Stimulated activated CD4-positive, alpha-beta T cell treated with anti-CD3 and anti-CD28 coated beads, Interleukin-2, amount 100 ng/mL, for 48 hours (primary cell): ENCODE results near the gene PDX1.
"Not testable (repeated sequence)": the region's sequence is repeated elsewhere in the genome, so short reads cannot be mapped to it uniquely, and the experiment has no call there.

Experiments
- DNase-seq, 2 donors: peaks; one replicate each; pipeline ENCODE4 v3.0.0-alpha.2; 2020

PDX1 gene

DNA sequence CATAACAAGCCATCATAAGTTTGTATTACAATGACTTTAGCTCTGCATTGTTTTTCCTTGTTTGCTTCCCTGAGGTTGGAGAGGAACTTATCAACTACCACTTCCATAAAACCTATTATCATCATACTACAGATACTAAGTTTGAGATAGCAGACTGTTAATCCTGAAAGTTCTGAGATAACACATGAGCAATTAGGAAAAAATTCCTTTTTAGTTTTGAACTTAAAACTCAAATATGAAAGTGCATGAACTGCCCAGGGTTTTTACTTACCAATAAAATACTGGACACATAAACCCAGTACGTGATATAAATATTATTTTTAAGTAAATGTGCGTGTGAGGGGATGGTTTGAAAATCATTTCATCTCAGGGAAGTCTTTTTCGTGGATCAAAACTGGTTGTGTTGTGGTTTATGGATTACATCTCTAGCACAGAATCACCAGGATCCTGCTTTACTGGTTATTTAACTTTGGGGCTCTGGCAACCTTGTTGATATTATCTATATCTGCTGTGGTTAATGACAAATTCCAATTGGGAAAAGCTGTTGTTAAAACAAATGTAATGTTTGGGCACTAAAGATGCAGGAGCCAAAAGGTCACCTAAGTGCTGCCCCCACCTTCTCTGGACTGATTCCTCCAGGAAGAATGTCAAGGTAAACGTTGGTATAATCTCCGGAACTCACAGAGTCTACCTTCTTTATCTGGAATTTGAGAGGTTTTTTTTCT lies 36.9 kb downstream of the PDX1 start:
- no peak for DNase-seq

DNA sequence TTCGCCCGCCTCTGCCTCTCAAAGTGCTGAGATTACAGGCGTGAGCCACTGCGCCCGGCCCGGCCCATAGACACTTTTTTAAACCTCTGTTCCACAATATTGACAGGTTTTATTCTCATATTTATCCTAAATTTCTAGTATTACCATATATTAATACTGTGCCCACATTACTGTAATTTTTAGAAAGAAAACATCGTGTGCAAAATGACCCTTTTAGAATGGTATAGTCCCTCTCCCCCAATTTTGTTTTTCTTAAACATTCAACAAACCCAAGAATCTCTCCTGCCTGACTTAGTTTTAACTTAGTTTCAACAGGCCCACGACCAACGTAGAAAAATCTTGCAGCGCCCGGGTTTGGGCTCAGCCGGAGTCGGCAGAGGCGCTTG lies 40.2 kb downstream of the PDX1 start:
- no peak for DNase-seq

DNA sequence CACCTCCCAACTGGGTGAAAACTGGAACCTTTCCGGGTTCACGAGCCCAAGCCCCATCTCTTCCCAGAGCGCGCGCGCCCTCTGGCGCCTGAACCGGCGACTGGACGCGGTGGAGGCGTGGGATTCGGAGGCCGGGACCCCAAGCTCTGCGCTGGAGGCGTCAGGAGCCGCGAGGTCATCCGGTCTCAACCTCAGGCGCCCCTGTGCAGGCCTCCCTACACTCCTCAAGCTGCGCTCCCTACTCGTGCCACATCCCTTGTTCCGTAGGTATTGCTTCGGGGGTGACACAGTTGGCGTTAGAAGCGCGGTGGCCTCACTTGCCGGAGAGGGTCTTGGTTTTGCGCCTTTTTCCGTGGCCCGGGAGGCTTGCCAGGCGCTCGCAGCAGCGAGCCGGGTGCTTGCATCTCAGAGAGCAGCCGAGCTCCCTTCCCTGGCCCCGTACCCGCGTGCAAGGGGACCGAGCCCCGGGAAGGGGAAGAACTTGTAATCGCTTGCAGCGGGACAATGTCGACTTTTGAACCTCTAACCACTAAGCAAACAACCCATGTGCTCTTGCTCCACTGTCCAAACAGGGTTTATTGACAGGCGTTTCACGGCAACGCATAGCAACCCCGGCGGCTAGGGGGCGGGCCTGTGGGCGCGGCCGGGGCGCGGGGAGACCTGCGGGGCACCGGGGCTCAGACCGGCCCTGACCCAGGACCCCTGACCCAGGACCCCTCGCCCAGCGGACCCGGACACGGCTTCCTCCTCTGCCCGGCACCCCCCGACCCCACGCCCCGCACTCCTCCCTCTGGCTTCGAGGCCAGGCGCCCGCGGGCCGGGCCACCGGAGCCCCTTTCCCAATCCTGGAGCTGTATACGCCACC lies 40.8 kb downstream of the PDX1 start:
- DNase-seq: peak; percentile 33 to 45

GRCh38 chr13:27961227-27962085 lies 41.7 kb downstream of the PDX1 start:
- no peak for DNase-seq

DNA sequence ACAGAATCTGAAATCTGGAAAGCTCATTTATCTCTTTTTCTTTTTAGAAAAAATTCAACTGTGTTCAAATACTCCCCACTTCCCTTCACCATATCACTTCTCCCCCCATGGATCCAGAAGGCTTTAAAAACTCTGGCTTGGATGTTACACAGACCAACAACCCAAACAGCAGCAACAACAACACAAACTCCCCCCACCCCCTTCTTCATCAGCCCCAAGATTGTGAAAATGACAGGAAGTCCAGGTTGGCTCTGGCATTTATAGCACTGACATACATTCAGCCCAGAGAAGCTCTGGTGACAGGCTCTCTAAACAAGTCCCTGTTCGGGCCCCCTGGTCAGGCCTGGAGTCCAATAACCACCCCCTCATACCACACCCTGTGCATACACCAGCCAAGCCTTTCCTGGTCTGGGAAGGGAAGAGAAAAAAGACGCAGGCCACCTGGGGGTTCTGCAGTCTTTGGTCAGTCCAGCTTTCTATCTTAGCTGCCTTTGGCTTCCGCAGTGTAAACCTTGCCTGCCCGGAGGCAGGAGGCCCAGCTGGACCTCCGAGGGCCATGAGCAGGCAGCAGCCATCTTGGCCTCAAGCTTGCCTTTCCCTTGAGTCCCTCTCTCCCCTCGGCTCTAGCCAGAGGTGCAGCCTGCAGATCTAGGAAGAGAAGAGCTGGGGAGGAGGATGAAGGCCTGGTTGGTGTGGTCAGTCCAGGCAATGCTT lies 42.5 kb downstream of the PDX1 start:
- DNase-seq: no peak

DNA sequence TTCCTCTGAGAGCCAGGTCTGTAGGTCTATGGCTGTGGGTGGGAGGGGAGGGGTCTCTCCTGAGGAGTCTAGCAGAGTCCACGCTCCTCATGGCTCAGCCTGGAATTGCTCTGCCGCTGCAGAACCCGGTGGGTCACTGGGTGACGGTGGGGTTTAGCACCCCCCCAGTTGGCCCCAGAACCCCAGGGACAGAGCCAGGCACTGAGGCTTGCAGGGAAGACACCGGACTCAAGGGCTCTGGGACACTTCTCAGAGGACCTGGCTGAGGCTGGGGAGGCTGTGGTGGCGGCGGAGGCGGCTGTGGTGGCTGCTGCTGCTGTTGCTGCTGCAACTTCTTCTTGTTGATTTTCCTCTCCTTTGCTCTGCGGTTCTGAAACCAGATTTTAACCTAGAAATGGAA lies 43.2 kb downstream of the PDX1 start:
- no peak for DNase-seq

DNA sequence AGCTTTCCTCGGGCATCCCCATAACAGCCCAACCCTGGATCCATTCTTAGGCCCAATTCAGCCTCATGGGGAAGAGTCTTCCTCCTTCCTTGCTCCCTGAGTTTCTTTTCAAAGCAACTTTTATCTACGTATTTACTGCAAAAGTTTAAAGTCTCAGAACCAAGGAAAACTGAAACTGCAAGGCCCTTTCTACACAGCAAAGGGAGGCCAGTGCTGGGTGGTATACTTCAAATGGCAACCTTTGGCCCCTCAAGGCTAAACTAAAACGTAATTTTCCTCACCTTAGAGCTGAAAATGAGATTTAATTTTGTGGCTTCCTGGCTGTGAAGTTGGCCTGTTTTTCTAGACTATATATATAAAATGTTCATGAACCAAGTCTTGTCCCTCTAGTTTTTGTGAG lies 43.7 kb downstream of the PDX1 start:
- no peak for DNase-seq

DNA sequence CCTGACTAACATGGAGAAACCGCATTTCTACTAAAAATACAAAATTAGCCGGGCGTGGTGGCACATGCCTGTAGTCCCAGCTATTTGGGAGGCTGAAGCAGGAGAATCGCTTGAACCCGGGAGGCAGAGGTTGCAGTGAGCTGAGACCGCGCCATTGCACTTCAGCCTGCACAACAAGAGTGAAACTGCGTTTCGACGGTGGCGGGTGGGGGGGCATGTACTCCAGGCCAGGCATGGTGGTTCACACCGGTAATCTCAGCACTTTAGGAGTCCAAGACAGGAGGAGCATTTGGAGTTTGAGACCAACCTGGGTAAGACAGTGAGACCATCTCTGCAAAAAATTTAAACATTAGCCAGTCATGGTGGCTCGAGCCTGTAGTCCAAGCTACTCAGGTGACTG lies 44.4 kb downstream of the PDX1 start:
- not testable (repeated sequence) for DNase-seq

GRCh38 chr13:27964741-27965323 lies 45.0 kb downstream of the PDX1 start:
- DNase-seq: no peak

DNA sequence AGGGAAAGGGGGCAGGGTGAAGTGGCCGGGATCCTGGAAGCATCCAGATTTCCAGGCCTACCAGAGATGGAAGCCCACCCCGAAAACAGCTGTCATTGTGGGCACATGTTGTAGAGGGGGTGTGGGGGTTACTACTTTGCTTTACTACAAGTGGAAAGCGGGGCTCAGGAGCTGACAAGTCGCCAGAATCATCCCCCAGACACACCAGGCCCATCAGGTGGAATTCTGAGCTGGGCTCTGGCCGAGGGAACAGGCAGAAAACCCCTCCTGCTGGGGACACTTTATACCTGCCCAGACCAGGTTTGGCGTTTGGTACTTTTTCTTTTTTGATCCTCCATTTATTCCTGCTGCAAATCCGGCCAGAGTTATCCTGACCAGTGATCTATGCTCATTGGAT lies 45.5 kb downstream of the PDX1 start:
- DNase-seq: no peak

DNA sequence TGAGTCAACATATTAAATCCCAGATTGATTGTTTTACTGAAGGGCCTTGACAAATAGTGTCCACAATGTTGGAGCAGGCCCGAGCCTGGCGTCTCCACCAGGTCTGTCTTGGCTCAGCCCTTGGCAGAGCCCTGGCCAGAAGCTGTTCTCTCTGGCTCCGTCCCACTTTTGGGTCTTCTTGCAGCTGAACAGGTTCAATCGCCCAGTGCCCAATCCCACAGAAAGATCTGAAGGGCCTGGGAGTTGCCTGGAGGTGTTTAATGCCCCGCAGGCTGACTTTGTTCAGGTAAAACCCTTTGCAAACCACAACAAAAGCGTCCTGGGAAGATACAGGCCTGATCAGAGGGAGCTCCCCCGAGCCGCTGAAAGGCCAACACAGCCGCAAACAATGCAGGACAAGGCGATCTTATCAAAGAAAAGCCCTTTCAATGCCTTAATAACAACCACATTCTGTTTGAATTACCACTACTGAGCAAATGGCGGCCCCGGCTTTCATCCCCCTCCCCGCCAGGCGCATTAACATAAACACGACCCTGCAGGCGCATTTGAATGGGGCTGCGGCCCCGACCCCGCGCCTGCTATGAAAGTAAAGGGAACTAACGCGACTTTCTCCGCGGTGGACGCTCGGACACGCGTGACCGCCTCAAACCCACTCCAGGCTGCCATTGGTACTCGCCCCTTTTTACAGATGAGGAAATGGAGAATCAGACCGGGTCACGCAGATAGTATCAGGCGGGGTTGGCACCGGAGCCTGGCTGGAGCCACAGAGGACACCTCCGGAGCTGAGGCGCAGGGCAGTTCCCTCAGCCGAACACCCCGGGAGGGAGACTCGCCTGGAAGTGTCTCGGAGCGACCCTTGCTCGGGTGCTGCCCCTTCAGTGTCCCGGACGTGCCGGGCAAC lies 46.2 kb downstream of the PDX1 start:
- DNase-seq: no peak

DNA sequence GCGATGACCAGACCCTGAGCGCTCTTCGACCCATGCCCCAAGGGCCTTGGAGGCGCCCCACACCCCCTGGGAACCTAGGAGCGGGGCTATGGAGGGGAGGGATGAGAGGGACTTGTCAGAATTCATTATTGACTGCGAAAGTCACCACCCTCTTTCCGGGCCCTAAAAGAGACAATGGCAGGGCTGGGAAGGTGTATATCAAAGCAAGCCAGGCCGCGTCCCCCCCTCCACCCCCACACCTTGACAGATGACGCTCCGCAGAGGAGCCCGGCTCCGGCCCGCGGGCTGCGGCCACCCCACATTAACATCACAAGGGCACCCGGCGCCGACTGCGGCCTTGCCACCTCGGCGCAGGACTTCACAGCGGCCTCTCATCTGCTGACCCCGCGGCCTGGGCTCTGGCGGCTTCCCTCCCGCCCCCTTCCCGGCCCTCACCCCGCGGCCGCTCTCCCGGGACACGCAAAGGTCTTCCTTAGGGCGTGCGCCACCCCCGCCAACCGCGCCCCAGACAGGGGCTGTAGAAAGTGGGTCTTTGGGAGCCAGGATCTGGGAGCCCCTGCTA lies 46.9 kb downstream of the PDX1 start:
- DNase-seq: no peak

- no peak for DNase-seq
These were observed 47.5 kb downstream of the PDX1 start for GRCh38 chr13:27967203-27967735.

- no peak for DNase-seq
These were observed 48.0 kb downstream of the PDX1 start for GRCh38 chr13:27967736-27968315.

DNA sequence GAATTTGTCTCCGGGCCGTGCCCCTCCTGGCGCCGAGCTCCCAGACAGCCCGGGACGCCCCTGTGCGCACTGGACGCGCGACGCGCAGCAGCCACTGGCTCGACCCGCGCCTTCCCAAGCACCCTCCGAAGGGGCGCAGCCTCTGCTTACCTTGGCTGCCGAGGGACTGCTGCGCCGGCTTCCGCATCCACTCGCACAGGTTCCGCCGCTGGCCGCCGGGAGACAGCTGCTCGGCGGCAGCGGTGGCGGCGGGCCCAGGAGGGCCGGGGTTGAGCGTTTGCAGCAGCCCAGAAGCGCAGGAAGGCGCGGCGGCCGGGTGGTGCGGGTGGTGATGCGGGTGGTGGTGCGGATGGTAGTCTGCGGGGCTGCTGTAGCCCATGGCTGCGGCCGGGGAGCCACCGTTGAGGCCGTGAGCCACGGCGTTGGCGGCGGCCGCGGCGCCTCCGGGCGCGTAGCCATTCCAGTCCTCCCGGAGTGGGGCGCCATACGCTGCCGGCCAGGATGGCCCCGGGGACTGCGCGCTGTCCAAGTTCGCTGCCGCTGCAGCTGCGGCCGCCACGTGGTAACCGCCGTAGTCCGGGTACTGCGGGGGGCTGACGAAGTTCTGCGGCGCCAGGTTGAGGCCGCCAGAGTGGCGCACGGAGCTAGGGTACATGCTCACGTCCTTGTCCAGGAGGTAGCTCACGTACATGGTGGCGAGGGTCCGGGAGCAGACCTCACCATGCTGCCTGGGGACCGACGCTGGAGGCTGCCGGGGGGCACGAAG lies 48.7 kb downstream of the PDX1 start:
- DNase-seq: no peak

GRCh38 chr13:27969082-27969865 lies 49.5 kb downstream of the PDX1 start, which contains the start of gene CDX2:
TSS of gene CDX2 (minus strand) at chr13:27969315. CDS start at chr13:27969006, 309 bp downstream.
- no peak for DNase-seq

DNA sequence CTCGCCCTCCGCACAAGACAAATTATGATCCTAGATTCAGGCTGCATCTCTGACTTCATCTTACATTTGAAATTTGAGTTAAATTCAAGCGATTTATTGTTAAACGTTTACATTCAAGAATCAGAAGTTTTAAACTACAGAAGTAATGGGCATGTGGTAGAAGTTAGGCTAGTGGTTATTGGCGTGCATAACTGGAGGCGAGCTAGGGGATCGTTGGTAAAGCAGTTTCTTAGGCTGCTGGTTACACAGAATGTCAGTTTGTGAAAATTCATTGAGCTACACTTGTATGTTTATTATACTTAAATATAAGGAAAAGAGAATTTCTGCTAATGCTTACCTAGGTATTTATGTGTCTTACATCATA lies 50.0 kb downstream of the PDX1 start:
- no peak for DNase-seq
